CD14-positive monocyte (primary cell): ENCODE results near the gene LRPPRC. TPM values are rescaled to one million over a fixed set of nuclear protein-coding genes. Genes with fewer than 3 reads are reported as not detected.

Experiments used
- DNase-seq, 3 donors: peaks; one replicate each; pipeline ENCODE4 v3.0.0-alpha.2; 2011 to 2022
- H2AFZ ChIP-seq: 2 replicates; pipeline ENCODE4 v1.6.0; 2012; ENCODE audit warnings: mild to moderate bottlenecking, low read depth, low read length, inconsistent platforms; ENCODE audit not compliant: insufficient read depth, poor library complexity, severe bottlenecking
- H3K27ac ChIP-seq, 2 donors: 1 replicate in 1 of 2; 2 replicates in 1 of 2; pipeline ENCODE4 v1.5.1; 2012 to 2013; ENCODE audit warnings: low read length in 2 of 2, control low read depth in 1 of 2, inconsistent platforms in 1 of 2, low read depth in 1 of 2, mild to moderate bottlenecking in 1 of 2
- H3K27me3 ChIP-seq, 2 donors: one replicate each; pipeline versions ENCODE4 v1.6.0 to v1.6.1; 2011 to 2013; ENCODE audit warnings: low read length in 2 of 2; ENCODE audit not compliant: control insufficient read depth in 2 of 2, insufficient read depth in 2 of 2
- H3K36me3 ChIP-seq, 2 donors: replicated peaks in 1 of 2; 1 replicate in 1 of 2; 2 replicates in 1 of 2; pipeline versions ENCODE4 v1.5.1 to v1.6.1; 2012 to 2013; ENCODE audit warnings: low read length in 2 of 2, control low read depth in 1 of 2, inconsistent platforms in 1 of 2, mild to moderate bottlenecking in 1 of 2; ENCODE audit not compliant: insufficient read depth in 2 of 2, control insufficient read depth in 1 of 2
- H3K4me1 ChIP-seq, 2 donors: 1 replicate in 1 of 2; 2 replicates in 1 of 2; pipeline versions ENCODE4 v1.5.1 to v1.6.1; 2012 to 2013; ENCODE audit warnings: low read length in 2 of 2, control low read depth in 1 of 2, inconsistent platforms in 1 of 2, mild to moderate bottlenecking in 1 of 2, moderate library complexity in 1 of 2; ENCODE audit not compliant: insufficient read depth in 2 of 2, control insufficient read depth in 1 of 2
- H3K4me2 ChIP-seq: replicated peaks from 2 replicates; pipeline ENCODE3; 2012; ENCODE audit warnings: low read length, moderate library complexity, mild to moderate bottlenecking; ENCODE audit not compliant: poor library complexity, severe bottlenecking; ENCODE audit errors: extremely low read depth
- H3K4me3 ChIP-seq, 3 experiments: fragments of 200-600 bp in 1 of 3; sonication (generic) in 1 of 3; replicated peaks in 1 of 3; 1 replicate in 2 of 3; 2 replicates in 1 of 3; pipeline ENCODE4 v1.5.1; 2011 to 2013; ENCODE audit warnings: low read length in 3 of 3, mild to moderate bottlenecking in 3 of 3, control low read depth in 2 of 3, low read depth in 2 of 3, inconsistent platforms in 1 of 3, moderate library complexity in 1 of 3
- H3K79me2 ChIP-seq: 2 replicates; pipeline ENCODE4 v1.6.0; 2012; ENCODE audit warnings: mild to moderate bottlenecking, control low read depth, inconsistent platforms, low read length, moderate library complexity; ENCODE audit not compliant: insufficient read depth
- H3K9ac ChIP-seq: 2 replicates; pipeline ENCODE4 v1.6.0; 2017; ENCODE audit warnings: low read length, mild to moderate bottlenecking; ENCODE audit not compliant: insufficient read depth, poor library complexity, severe bottlenecking
- H3K9me3 ChIP-seq, 2 donors: replicated peaks in 1 of 2; 1 replicate in 1 of 2; 2 replicates in 1 of 2; pipeline versions ENCODE4 v1.5.1 to v1.6.1; 2012 to 2013; ENCODE audit warnings: low read length in 2 of 2, control low read depth in 1 of 2; ENCODE audit not compliant: control insufficient read depth in 1 of 2, insufficient read depth in 1 of 2
- H4K20me1 ChIP-seq: 2 replicates; pipeline ENCODE4 v1.6.0; 2012; ENCODE audit warnings: mild to moderate bottlenecking, low read length, control low read depth, moderate library complexity; ENCODE audit not compliant: insufficient read depth
- H3K27ac Mint-ChIP-seq, 7 donors: one replicate each; pipeline ENCODE4 v1.8.0; 2020; ENCODE audit warnings: mild to moderate bottlenecking in 7 of 7, mixed read lengths in 7 of 7, moderate library complexity in 6 of 7, inconsistent platforms in 2 of 7
- H3K27me3 Mint-ChIP-seq, 3 donors: one replicate each; pipeline ENCODE4 v1.8.0; 2021 to 2022; ENCODE audit warnings: low read depth in 3 of 3, mild to moderate bottlenecking in 3 of 3, mixed read lengths in 3 of 3, moderate library complexity in 3 of 3, inconsistent platforms in 1 of 3
- H3K36me3 Mint-ChIP-seq, 2 donors: one replicate each; pipeline ENCODE4 v1.8.0; 2020; ENCODE audit warnings: mixed read lengths in 2 of 2, inconsistent platforms in 1 of 2, mild to moderate bottlenecking in 1 of 2
- H3K4me1 Mint-ChIP-seq: one replicate; pipeline ENCODE4 v1.8.0; 2020; ENCODE audit warnings: mild to moderate bottlenecking, mixed read lengths
- H3K4me3 Mint-ChIP-seq, 2 donors: one replicate each; pipeline ENCODE4 v1.8.0; 2020; ENCODE audit warnings: mild to moderate bottlenecking in 2 of 2, mixed read lengths in 2 of 2, moderate library complexity in 1 of 2
- H3K9me3 Mint-ChIP-seq, 7 donors: one replicate each; pipeline ENCODE4 v1.8.0; 2020 to 2022; ENCODE audit warnings: mixed read lengths in 7 of 7, mild to moderate bottlenecking in 6 of 7, moderate library complexity in 6 of 7, inconsistent platforms in 2 of 7
- CTCF ChIP-seq: fragments of 200-600 bp; IDR thresholded peaks from one replicate; pipeline ENCODE4 v1.8.0; 2022; ENCODE audit warnings: antibody characterized with exemption, mild to moderate bottlenecking
- WGBS: methylation state at CpG from one replicate; pipeline ENCODE4 v1.1.5; 2013; ENCODE audit warnings: missing lambda C conversion rate; ENCODE audit not compliant: insufficient coverage; 5-methylcytosine and 5-hydroxymethylcytosine counted together
- intact Hi-C, 2 donors: fragments of 100-400 bp; cut with micrococcal nuclease; formaldehyde crosslinking; loops; one replicate each; pipeline versions ENCODE4 v1.15.0 to v1.15.1; 2023
- polyA plus RNA-seq, 3 donors: library from polyadenylated mRNA; depleted of rRNA in 1 of 3; unstranded in 2 of 3; stranded (reverse) in 1 of 3; fragments of 300-500 nt in 2 of 3; fragments of >200 nt in 1 of 3; fragmentation: Illumina TruSeq in 2 of 3; gene quantifications; 1 replicate in 2 of 3; 2 replicates in 1 of 3; pipeline ENCODE4 v1.2.3, GENCODE V29; 2012 to 2021

The LRPPRC gene
- polyA plus RNA-seq, 3 donors = 15.5 to 25.0 (median 24.8) TPM

DNA sequence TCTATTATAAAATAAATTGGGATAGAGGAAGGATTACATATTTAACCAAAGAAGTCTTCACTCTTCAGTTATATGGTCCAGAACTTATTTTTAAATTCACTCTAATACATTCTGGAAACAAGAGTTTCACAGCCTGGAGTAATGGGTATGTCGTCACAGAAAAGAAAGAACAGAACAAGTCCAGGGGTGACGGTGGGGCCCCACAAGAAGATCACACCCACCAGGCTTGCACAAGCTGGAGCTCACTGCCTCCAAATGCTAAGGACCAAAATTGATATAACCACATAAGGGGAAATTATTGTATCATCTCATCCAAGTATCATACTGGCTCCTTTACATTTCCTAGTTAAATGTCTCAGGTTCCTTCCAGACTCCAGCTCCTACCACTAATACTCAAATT is 11.3 kb downstream of the LRPPRC start:
- Histone ChIP-seq H3K4me3 (no peak overlapping the region), H3K27me3 (no peaks in the 10 kb centered on the region), H3K9me3 (no peaks in the 10 kb centered on the region), H2AFZ (no peak overlapping the region), H3K79me2 (peaks cover 49% of the 10 kb centered on the region), H3K27ac (no peak overlapping the region), H4K20me1 (peaks cover 24% of the 10 kb centered on the region), H3K4me1 (no peaks in the 10 kb centered on the region), H3K9ac (no peak overlapping the region), H3K36me3 (peaks cover 25 to 51% of the 10 kb centered on the region in 2 donors), H3K4me2 (no peak overlapping the region)
- intact Hi-C loops = no loop called here
- Mint-ChIP-seq H3K27ac (peak overlapping the region in 1 of 7 donors; percentile 18), H3K36me3 (peaks cover 41 to 59% of the 10 kb centered on the region in 2 donors), H3K4me1 (peaks cover 9% of the 10 kb centered on the region), H3K27me3 (no peaks in the 10 kb centered on the region), H3K9me3 (peaks cover 0 to 1% (median 0%) of the 10 kb centered on the region in 7 donors), H3K4me3 (no peak overlapping the region)
- DNase-seq = no peak
- WGBS = no CpG with 5 or more reads among the region's 2 CpGs
- TF ChIP-seq CTCF = no peak

- no peak overlapping the region for H3K27ac ChIP-seq
- H3K9ac ChIP-seq = no peak overlapping the region
- WGBS = no CpG with 5 or more reads among the region's 2 CpGs
- intact Hi-C loops = no loop called here
- no peaks in the 10 kb centered on the region for H3K27me3 Mint-ChIP-seq
- no peak for DNase-seq
- H3K27me3 ChIP-seq = no peaks in the 10 kb centered on the region
- no peak overlapping the region for H2AFZ ChIP-seq
- H3K4me3 ChIP-seq = no peak overlapping the region
- no peak overlapping the region for H3K4me2 ChIP-seq
- H3K4me3 Mint-ChIP-seq = no peak overlapping the region
- H3K4me1 Mint-ChIP-seq = peaks cover 8% of the 10 kb centered on the region
- H3K9me3 ChIP-seq = no peaks in the 10 kb centered on the region
- peaks cover 41 to 52% of the 10 kb centered on the region in 2 donors for H3K36me3 Mint-ChIP-seq
- TF ChIP-seq CTCF = no peak
- H3K9me3 Mint-ChIP-seq = peaks cover 0 to 1% (median 0%) of the 10 kb centered on the region in 7 donors
- H3K4me1 ChIP-seq = no peaks in the 10 kb centered on the region
- peaks cover 11% of the 10 kb centered on the region for H4K20me1 ChIP-seq
- H3K27ac Mint-ChIP-seq = peak overlapping the region in 1 of 7 donors; percentile 18
- H3K36me3 ChIP-seq = peaks cover 55 to 70% of the 10 kb centered on the region in 2 donors
- H3K79me2 ChIP-seq = peaks cover 24% of the 10 kb centered on the region
These were observed 14.9 kb downstream of the LRPPRC start for GRCh38 chr2:43980902-43981301.
